Thyroid gland (tissue), 4 donors: ENCODE results near the gene SLC25A46. TPM values are rescaled to one million over a fixed set of nuclear protein-coding genes. Genes with fewer than 3 reads are reported as not detected.

Experiments
- DNase-seq, 2 donors: peaks; one replicate each; pipeline ENCODE4 v3.0.0-alpha.2; 2019
- H3K27ac ChIP-seq, 3 donors: fragments of 200-600 bp; sonication (generic); 1 replicate in 2 of 3; 2 replicates in 1 of 3; pipeline ENCODE4 v1.5.1; 2016 to 2019; ENCODE audit warnings: mild to moderate bottlenecking in 1 of 3, moderate library complexity in 1 of 3
- H3K27me3 ChIP-seq: fragments of 200-600 bp; sonication (generic); one replicate; pipeline ENCODE4 v1.5.1; 2019
- H3K36me3 ChIP-seq, 2 donors: fragments of 200-600 bp; sonication (generic); one replicate each; pipeline ENCODE4 v1.5.1; 2016 to 2019
- H3K4me1 ChIP-seq, 2 donors: fragments of 200-600 bp; sonication (generic); one replicate each; pipeline ENCODE4 v1.5.1; 2017 to 2019
- H3K4me3 ChIP-seq, 3 donors: fragments of 200-600 bp; sonication (generic); replicated peaks in 1 of 3; 1 replicate in 2 of 3; 2 replicates in 1 of 3; pipeline ENCODE4 v1.5.1; 2016; ENCODE audit warnings: mild to moderate bottlenecking in 1 of 3
- H3K9me3 ChIP-seq: fragments of 200-600 bp; sonication (generic); one replicate; pipeline ENCODE4 v1.5.1; 2017
- CTCF ChIP-seq, 6 experiments: fragments of 200-600 bp in 3 of 6; fragments of 450-650 bp in 3 of 6; sonication (generic) in 3 of 6; IDR thresholded peaks; one replicate each; pipeline ENCODE4 v1.5.1; 2016 to 2019; ENCODE audit warnings: antibody characterized with exemption in 6 of 6, mild to moderate bottlenecking in 2 of 6, inconsistent platforms in 1 of 6, moderate library complexity in 1 of 6
- POLR2A ChIP-seq, 2 donors: fragments of 450-650 bp; IDR thresholded peaks; one replicate each; pipeline ENCODE4 v1.6.1; 2017; ENCODE audit warnings: antibody characterized with exemption in 2 of 2, mild to moderate bottlenecking in 2 of 2, moderate library complexity in 1 of 2
- WGBS, 2 donors: methylation state at CpG; one replicate each; pipeline ENCODE4 v1.1.5; 2017; 5-methylcytosine and 5-hydroxymethylcytosine counted together
- intact Hi-C: fragments of 100-400 bp; cut with DNase I; formaldehyde crosslinking; loops from one replicate; pipeline ENCODE4 v1.15.1; 2023
- total RNA-seq, 4 donors: library from RNA; depleted of rRNA; stranded (reverse); fragments of >200 nt; gene quantifications; one replicate each; pipeline ENCODE4 v1.2.3, GENCODE V29; 2016

The SLC25A46 gene
- total RNA-seq, 4 donors from 2014 or later, result 64.1 to 79.6 (median 66.8) TPM

GRCh38 chr5:110754181-110754580 lies 15.4 kb downstream of the SLC25A46 start:
- Histone ChIP-seq H3K27me3 (no peaks in the 10 kb centered on the region), H3K4me3 (no peak overlapping the region), H3K4me1 (peaks cover 4 to 18% of the 10 kb centered on the region in 2 donors), H3K9me3 (no peaks in the 10 kb centered on the region), H3K27ac (no peak overlapping the region), H3K36me3 (peaks cover 4 to 5% of the 10 kb centered on the region in 2 donors)
- DNase-seq, result no peak
- intact Hi-C loops, result no loop called here
- no peak for TF ChIP-seq CTCF (IDR thresholded peaks at IDR 0.05)
- TF ChIP-seq POLR2A (IDR thresholded peaks at IDR 0.05), result no peak

GRCh38 chr5:110757118-110757729 lies 18.4 kb downstream of the SLC25A46 start:
- Histone ChIP-seq H3K9me3 (no peaks in the 10 kb centered on the region), H3K27me3 (no peaks in the 10 kb centered on the region), H3K36me3 (peaks cover 12 to 21% of the 10 kb centered on the region in 2 donors), H3K27ac (no peak overlapping the region), H3K4me3 (no peak overlapping the region), H3K4me1 (no peaks in the 10 kb centered on the region)
- intact Hi-C loops, result no loop called here
- TF ChIP-seq CTCF (IDR thresholded peaks at IDR 0.05) (peak in 4 of 6 experiments; percentile 36 to 68 (median 62)), POLR2A (IDR thresholded peaks at IDR 0.05) (no peak)
- 52 to 53% methylated on average over 4 of the region's 4 CpGs for WGBS, 2 donors
- peak in 1 of 2 donors; percentile 1 for DNase-seq

- no peak for DNase-seq
- no peaks in the 10 kb centered on the region for H3K4me1 ChIP-seq
- 98% methylated on average over 1 of the region's 1 CpG for WGBS, 2 donors
- TF ChIP-seq POLR2A (IDR thresholded peaks at IDR 0.05) (no peak), CTCF (IDR thresholded peaks at IDR 0.05) (no peak)
- H3K27me3 ChIP-seq, result no peaks in the 10 kb centered on the region
- no peak overlapping the region for H3K27ac ChIP-seq
- H3K9me3 ChIP-seq, result no peaks in the 10 kb centered on the region
- no peak overlapping the region for H3K4me3 ChIP-seq
- intact Hi-C loops, result no loop called here
- H3K36me3 ChIP-seq, result peaks cover 18 to 21% of the 10 kb centered on the region in 2 donors
These were observed 21.4 kb downstream of the SLC25A46 start for GRCh38 chr5:110760158-110760557.

GRCh38 chr5:110768138-110768860 lies 29.5 kb downstream of the SLC25A46 start:
- H3K27me3 ChIP-seq, result no peaks in the 10 kb centered on the region
- intact Hi-C loops, result no loop called here

More at GRCh38 chr5:110768138-110768860, 29.5 kb downstream of the SLC25A46 start:
- no peak for DNase-seq
- Histone ChIP-seq H3K36me3 (no peaks in the 10 kb centered on the region), H3K4me3 (no peak overlapping the region), H3K27ac (no peak overlapping the region), H3K4me1 (no peaks in the 10 kb centered on the region), H3K9me3 (no peaks in the 10 kb centered on the region)
- no peak for TF ChIP-seq POLR2A (IDR thresholded peaks at IDR 0.05)
- no peak for TF ChIP-seq CTCF (IDR thresholded peaks at IDR 0.05)
- WGBS, 2 donors, result 69 to 74% methylated on average over 4 of the region's 4 CpGs
